ENCODE results near the gene PA2G4. TPM values are rescaled to one million over a fixed set of nuclear protein-coding genes. Genes with fewer than 3 reads are reported as not detected.
A peak's percentile ranks its signal among the peaks of the same experiment; 100 is the strongest.
"Not testable (repeated sequence)": the region's sequence is repeated elsewhere in the genome, so short reads cannot be mapped to it uniquely, and the experiment has no call there.

Gene PA2G4
- total and polyA plus RNA-seq, 4 donors: 56.8 to 148 (median 68.6) TPM

- TF ChIP-seq HNF4A (conservative IDR thresholded peaks at IDR 0.05) (no peak), TAF1 (conservative IDR thresholded peaks at IDR 0.05) (no peak), NR2F2 (IDR thresholded peaks at IDR 0.05) (no peak), JUND (IDR thresholded peaks at IDR 0.05) (no peak), EGR1 (IDR thresholded peaks at IDR 0.05; ENCODE audit: low read depth in 2 of 2) (no peak)
These were observed 50.5 kb downstream of the PA2G4 start (continued) for GRCh38 chr12:56154818-56155217.

GRCh38 chr12:56155256-56155845, 51.0 kb downstream of the PA2G4 start:
- no peaks in the 10 kb centered on the region for H3K9me3 ChIP-seq (ENCODE audit: control insufficient read depth in 4 of 4, low read length in 3 of 4)
- H3K9ac ChIP-seq (ENCODE audit: low read depth in 1 of 2, low read length in 2 of 2): no peak overlapping the region
- whole genome bisulfite sequencing: 61% methylated on average over 11 of the region's 11 CpGs
- H3K4me1 ChIP-seq (ENCODE audit: control insufficient read depth in 4 of 4, insufficient read depth in 4 of 4, low read length in 3 of 4): peaks cover 9 to 54% (median 43%) of the 10 kb centered on the region in 4 donors
- peaks cover 2 to 6% (median 4%) of the 10 kb centered on the region in 4 donors for H3K36me3 ChIP-seq (ENCODE audit: control insufficient read depth in 4 of 4, insufficient read depth in 3 of 4, low read depth in 1 of 4, low read length in 3 of 4)
- no peaks in the 10 kb centered on the region for H3K27me3 ChIP-seq (ENCODE audit: control insufficient read depth in 4 of 4, insufficient read depth in 4 of 4, low read length in 3 of 4)
- H3K27ac ChIP-seq (ENCODE audit: low read depth in 1 of 2, low read length in 2 of 2): peak overlapping the region in 1 of 2 donors; percentile 6
- no peak overlapping the region for H3K4me3 ChIP-seq (ENCODE audit: low read depth in 1 of 3, low read length in 3 of 3)
- DNase-seq (ENCODE audit: low spot score): no peak
- TF ChIP-seq MAX (IDR thresholded peaks at IDR 0.05) (no peak), REST (IDR thresholded peaks at IDR 0.05) (no peak), TAF1 (conservative IDR thresholded peaks at IDR 0.05) (no peak), GABPA (IDR thresholded peaks at IDR 0.05 in 1 of 2, conservative IDR thresholded peaks at IDR 0.05 in 1 of 2) (no peak), RAD21 (IDR thresholded peaks at IDR 0.05) (no peak), FOXA2 (IDR thresholded peaks at IDR 0.05) (no peak), HNF4A (conservative IDR thresholded peaks at IDR 0.05) (peak; percentile 81 to 87), HNF4G (IDR thresholded peaks at IDR 0.05) (peak; percentile 58), JUND (IDR thresholded peaks at IDR 0.05) (no peak), CTCF (IDR thresholded peaks at IDR 0.05; ENCODE audit: low read depth, low read length, missing input control) (no peak), ZBTB33 (IDR thresholded peaks at IDR 0.05) (no peak), SP1 (IDR thresholded peaks at IDR 0.05) (peak; percentile 76), FOXA1 (IDR thresholded peaks at IDR 0.05) (no peak), YY1 (IDR thresholded peaks at IDR 0.05) (no peak), RXRA (IDR thresholded peaks at IDR 0.05) (peak; percentile 72 to 74), EGR1 (IDR thresholded peaks at IDR 0.05; ENCODE audit: low read depth in 2 of 2) (no peak), ATF3 (IDR thresholded peaks at IDR 0.05) (no peak), NR2F2 (IDR thresholded peaks at IDR 0.05) (no peak)

- Histone ChIP-seq H3K4me1 (ENCODE audit: control insufficient read depth in 4 of 4, insufficient read depth in 4 of 4, low read length in 3 of 4) (peaks cover 9 to 59% (median 48%) of the 10 kb centered on the region in 4 donors), H3K36me3 (ENCODE audit: control insufficient read depth in 4 of 4, insufficient read depth in 3 of 4, low read depth in 1 of 4, low read length in 3 of 4) (peaks cover 10 to 18% (median 16%) of the 10 kb centered on the region in 4 donors)
- H3K9me3 ChIP-seq (ENCODE audit: control insufficient read depth in 4 of 4, low read length in 3 of 4); H3K4me3 ChIP-seq (ENCODE audit: low read depth in 1 of 3, low read length in 3 of 3); H3K27ac ChIP-seq (ENCODE audit: low read depth in 1 of 2, low read length in 2 of 2); DNase-seq (ENCODE audit: low spot score); H3K9ac ChIP-seq (ENCODE audit: low read depth in 1 of 2, low read length in 2 of 2); H3K27me3 ChIP-seq (ENCODE audit: control insufficient read depth in 4 of 4, insufficient read depth in 4 of 4, low read length in 3 of 4): not testable (repeated sequence)
- WGBS: 95% methylated on average over 21 of the region's 21 CpGs
These were observed 52.3 kb downstream of the PA2G4 start for GRCh38 chr12:56156464-56157200.

Data from liver (tissue), 9 donors.